GM12872 (cell line): ENCODE results near the gene RGS17.
A peak's percentile ranks its signal among the peaks of the same experiment; 100 is the strongest.

Experiments
- CTCF ChIP-seq: IDR thresholded peaks from 3 replicates; pipeline ENCODE4 v1.5.1; 2011; ENCODE audit warnings: low read depth, mild to moderate bottlenecking, low read length, moderate library complexity; ENCODE audit not compliant: insufficient read depth

RGS17 gene

GRCh38 chr6:153044295-153044694, 86.8 kb downstream of the RGS17 start:
- no peak for TF ChIP-seq CTCF

- no peak for TF ChIP-seq CTCF
Measured at GRCh38 chr6:153043719-153044118, 87.4 kb downstream of the RGS17 start.

DNA sequence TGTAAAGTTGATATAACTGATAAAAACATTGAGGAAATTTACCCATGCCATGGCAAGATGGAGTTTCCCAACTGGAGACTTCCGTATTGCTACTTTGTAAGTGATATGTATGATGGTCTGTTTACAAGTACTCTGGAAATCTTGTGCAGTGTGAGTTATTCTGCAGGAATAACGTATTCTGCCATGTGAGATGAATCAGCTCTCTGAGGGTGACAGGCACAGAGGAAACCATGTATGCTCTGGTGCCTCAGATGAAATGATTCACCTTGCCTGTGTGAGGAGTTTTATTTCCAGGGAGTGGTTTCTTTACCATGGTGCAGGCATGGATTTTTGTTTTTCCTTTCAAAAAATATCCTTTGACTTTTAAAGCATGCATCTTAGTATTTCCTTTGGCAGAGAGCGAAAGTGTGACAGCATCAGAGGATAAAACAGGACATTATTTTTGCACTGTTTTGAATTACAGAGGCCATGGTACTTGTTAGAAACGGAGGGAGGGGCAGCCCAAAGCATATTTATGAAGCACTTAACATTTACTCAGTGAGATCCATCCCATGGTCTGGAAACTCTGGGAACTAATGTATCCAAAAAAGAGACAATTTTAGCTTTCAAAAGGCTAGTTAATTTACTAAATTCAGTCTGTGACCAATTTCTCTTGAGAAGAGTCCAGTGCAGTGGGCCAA, 92.6 kb downstream of the RGS17 start:
- no peak for TF ChIP-seq CTCF

- no peak for TF ChIP-seq CTCF
Measured at GRCh38 chr6:153034139-153034538, 96.9 kb downstream of the RGS17 start.

DNA sequence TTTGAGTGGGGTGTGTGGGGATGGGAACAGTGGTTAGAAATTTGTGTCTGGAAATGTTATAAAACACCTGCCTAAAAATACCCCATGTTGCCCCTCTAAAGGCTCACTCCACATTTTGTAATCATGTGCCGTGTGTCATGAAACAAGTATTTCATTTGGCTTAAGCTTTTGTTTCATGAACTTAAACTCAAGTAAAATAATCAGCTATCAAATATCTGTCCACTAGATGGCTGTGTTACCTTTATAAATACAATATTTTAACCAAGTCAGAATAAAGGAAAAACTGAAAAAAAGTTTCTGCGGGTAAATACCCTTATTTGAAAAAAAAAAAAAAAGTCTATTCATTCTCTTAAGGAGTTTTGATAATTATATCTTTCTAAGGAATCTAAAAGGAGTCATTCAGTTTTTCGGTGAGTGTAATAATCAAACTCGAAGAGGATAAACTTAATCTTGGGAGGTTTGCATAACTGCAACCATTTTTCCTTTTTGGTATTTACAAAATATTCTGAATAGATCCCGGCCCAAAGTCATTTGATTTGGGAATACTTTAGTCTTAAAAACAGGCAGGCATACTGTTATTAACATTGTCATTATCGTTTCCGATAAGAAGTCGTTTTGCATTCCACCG, 98.7 kb downstream of the RGS17 start:
- TF ChIP-seq CTCF = peak; percentile 20; the same call in 1 of the 3 replicates

GRCh38 chr6:153031335-153031955, 99.6 kb downstream of the RGS17 start:
- TF ChIP-seq CTCF = no peak

GRCh38 chr6:153028963-153029362, 102.1 kb downstream of the RGS17 start:
- no peak for TF ChIP-seq CTCF
